Common myeloid progenitor, CD34-positive (primary cell): ENCODE measurements around the gene LRP1-AS.

ENCODE experiments used
- CTCF ChIA-PET: fragments of 350-600 bp; sonication (Branson Sonifier 250); formaldehyde crosslinking; loops from one replicate; lab custom pipeline; 2021; ENCODE audit warnings: antibody characterized with exemption; lab: Charles Lee
- POLR2A ChIA-PET: fragments of 350-600 bp; sonication (Branson Sonifier 250); formaldehyde crosslinking; loops from one replicate; lab custom pipeline; 2021; ENCODE audit warnings: antibody characterized with exemption; lab: Charles Lee
- DNase-seq, 3 donors: peaks; one replicate each; pipeline versions ENCODE4 v3.0.0 to v3.0.0-alpha.2; 2013
- H3K27ac ChIP-seq, 2 experiments: 1 replicate in 1 of 2; 2 replicates in 1 of 2; pipeline ENCODE4 v1.7.0; 2013; ENCODE audit warnings: inconsistent platforms in 2 of 2, low read length in 2 of 2, mild to moderate bottlenecking in 2 of 2, low read depth in 1 of 2, moderate library complexity in 1 of 2; ENCODE audit not compliant: severe bottlenecking in 2 of 2, insufficient read depth in 1 of 2, poor library complexity in 1 of 2
- H3K27me3 ChIP-seq, 5 experiments: replicated peaks in 2 of 5; 1 replicate in 3 of 5; 2 replicates in 2 of 5; pipeline versions ENCODE4 v1.6.1 to v1.7.0; 2013; ENCODE audit warnings: low read length in 4 of 5, mild to moderate bottlenecking in 2 of 5, moderate library complexity in 2 of 5, inconsistent platforms in 1 of 5; ENCODE audit not compliant: insufficient read depth in 5 of 5, control insufficient read depth in 4 of 5
- H3K36me3 ChIP-seq, 4 experiments: 1 replicate in 2 of 4; 2 replicates in 2 of 4; pipeline versions ENCODE4 v1.6.1 to v1.7.0; 2013; ENCODE audit warnings: low read length in 3 of 4, control low read depth in 1 of 4, mild to moderate bottlenecking in 1 of 4; ENCODE audit not compliant: control insufficient read depth in 4 of 4, insufficient read depth in 4 of 4
- H3K4me1 ChIP-seq, 4 experiments: 1 replicate in 3 of 4; 2 replicates in 1 of 4; pipeline versions ENCODE4 v1.6.1 to v1.7.1; 2013; ENCODE audit warnings: low read length in 3 of 4, mild to moderate bottlenecking in 3 of 4, control low read depth in 1 of 4, inconsistent platforms in 1 of 4, moderate library complexity in 1 of 4; ENCODE audit not compliant: control insufficient read depth in 4 of 4, insufficient read depth in 4 of 4; ENCODE audit errors: control extremely low read depth in 1 of 4
- H3K4me3 ChIP-seq, 7 experiments: 1 replicate in 4 of 7; 2 replicates in 3 of 7; pipeline versions ENCODE4 v1.5.1 to v1.7.0; 2013; ENCODE audit warnings: mild to moderate bottlenecking in 7 of 7, low read length in 6 of 7, moderate library complexity in 6 of 7, inconsistent platforms in 2 of 7, low read depth in 2 of 7, control low read depth in 1 of 7; ENCODE audit not compliant: insufficient read depth in 4 of 7, control insufficient read depth in 1 of 7; ENCODE audit errors: extremely low read depth in 1 of 7
- H3K9me3 ChIP-seq, 5 experiments: 1 replicate in 4 of 5; 2 replicates in 1 of 5; pipeline versions ENCODE4 v1.6.1 to v1.7.1; 2013; ENCODE audit warnings: low read length in 4 of 5, mild to moderate bottlenecking in 2 of 5, inconsistent platforms in 1 of 5, low read depth in 1 of 5, moderate library complexity in 1 of 5; ENCODE audit not compliant: control insufficient read depth in 4 of 5, insufficient read depth in 2 of 5; ENCODE audit errors: control extremely low read depth in 1 of 5
- WGBS: methylation state at CpG from one replicate; pipeline ENCODE4 v1.1.5; 2013; ENCODE audit not compliant: insufficient coverage; 5-methylcytosine and 5-hydroxymethylcytosine counted together

The LRP1-AS gene

GRCh38 chr12:57176139-57176477, 28.7 kb upstream of the LRP1-AS start:
- 92% methylated on average over 9 of the region's 9 CpGs for WGBS
- peaks cover 0 to 1% (median 0%) of the 10 kb centered on the region in 5 experiments for H3K27me3 ChIP-seq
- H3K27ac ChIP-seq: no peak overlapping the region
- H3K4me1 ChIP-seq: no peaks in the 10 kb centered on the region
- ChIA-PET POLR2A (no interaction called here), CTCF (interaction anchor here (0.6 to 14.4 kb wide), 13 partner anchors 9 to 124 kb away, joined by 3 to 399 read pairs (median 7); partner anchors contain the start of genes LRP1 and STAT6)
- H3K36me3 ChIP-seq: no peaks in the 10 kb centered on the region
- no peaks in the 10 kb centered on the region for H3K9me3 ChIP-seq
- no peak for DNase-seq
- no peak overlapping the region for H3K4me3 ChIP-seq

DNA sequence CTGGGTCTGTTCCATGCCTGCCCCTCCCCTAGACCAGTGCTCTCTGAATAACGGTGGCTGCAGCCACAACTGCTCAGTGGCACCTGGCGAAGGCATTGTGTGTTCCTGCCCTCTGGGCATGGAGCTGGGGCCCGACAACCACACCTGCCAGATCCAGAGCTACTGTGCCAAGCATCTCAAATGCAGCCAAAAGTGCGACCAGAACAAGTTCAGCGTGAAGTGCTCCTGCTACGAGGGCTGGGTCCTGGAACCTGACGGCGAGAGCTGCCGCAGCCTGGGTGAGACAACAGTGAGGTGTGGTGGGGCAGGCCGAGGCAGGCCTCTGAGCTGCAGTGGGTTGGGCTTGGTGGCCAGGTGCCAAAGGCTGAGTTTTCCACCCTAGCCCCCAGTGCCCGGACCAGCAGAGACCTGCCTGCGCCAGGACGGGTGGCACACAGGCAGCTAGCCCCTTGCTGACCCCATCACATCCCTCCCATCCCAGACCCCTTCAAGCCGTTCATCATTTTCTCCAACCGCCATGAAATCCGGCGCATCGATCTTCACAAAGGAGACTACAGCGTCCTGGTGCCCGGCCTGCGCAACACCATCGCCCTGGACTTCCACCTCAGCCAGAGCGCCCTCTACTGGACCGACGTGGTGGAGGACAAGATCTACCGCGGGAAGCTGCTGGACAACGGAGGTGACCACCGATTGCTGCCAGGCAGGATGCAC, 28.2 kb upstream of the LRP1-AS start:
- no peaks in the 10 kb centered on the region for H3K9me3 ChIP-seq
- no peaks in the 10 kb centered on the region for H3K36me3 ChIP-seq
- no peak overlapping the region for H3K27ac ChIP-seq
- ChIA-PET POLR2A (interaction anchor here (0.6 kb wide), 1 partner anchor 110 kb away, joined by 6 read pairs; no protein-coding TSS in a partner anchor), CTCF (interaction anchor here (0.7 to 14.4 kb wide), 19 partner anchors 9 to 170 kb away, joined by 3 to 399 read pairs (median 4); partner anchors contain the start of genes LRP1, LRP1-AS and STAT6)
- peaks cover 0 to 1% (median 0%) of the 10 kb centered on the region in 5 experiments for H3K27me3 ChIP-seq
- H3K4me3 ChIP-seq: no peak overlapping the region
- 75% methylated on average over 28 of the region's 29 CpGs for WGBS
- no peaks in the 10 kb centered on the region for H3K4me1 ChIP-seq
- DNase-seq: peak; percentile 18 to 50 (median 33)

GRCh38 chr12:57173683-57174082, 26.3 kb upstream of the LRP1-AS start:
- CTCF ChIA-PET: interaction anchor here (0.9 to 14.4 kb wide), 19 partner anchors 10 to 148 kb away, joined by 3 to 399 read pairs (median 4); partner anchors contain the start of genes LRP1 and LRP1-AS
- H3K36me3 ChIP-seq: no peaks in the 10 kb centered on the region
- POLR2A ChIA-PET: interaction anchor here (1.1 kb wide), 1 partner anchor 49 kb away, joined by 3 read pairs; no protein-coding TSS in a partner anchor

GRCh38 chr12:57173089-57173488, 25.7 kb upstream of the LRP1-AS start:
- peak; percentile 24 to 43 (median 38) for DNase-seq
- ChIA-PET CTCF (interaction anchor here (0.8 to 14.4 kb wide), 21 partner anchors 10 to 162 kb away, joined by 3 to 399 read pairs (median 4); partner anchors contain the start of genes LRP1 and LRP1-AS), POLR2A (no interaction called here)
- no peak overlapping the region for H3K27ac ChIP-seq
- no peaks in the 10 kb centered on the region for H3K36me3 ChIP-seq
- H3K9me3 ChIP-seq: no peaks in the 10 kb centered on the region
- no peak overlapping the region for H3K4me3 ChIP-seq
- peaks cover 0 to 1% (median 0%) of the 10 kb centered on the region in 5 experiments for H3K27me3 ChIP-seq
- WGBS: 71% methylated on average over 10 of the region's 11 CpGs
- peaks cover 0 to 12% (median 1%) of the 10 kb centered on the region in 4 experiments for H3K4me1 ChIP-seq

More at GRCh38 chr12:57173683-57174082, 26.3 kb upstream of the LRP1-AS start:
- no peak overlapping the region for H3K27ac ChIP-seq
- H3K27me3 ChIP-seq: peaks cover 0 to 1% (median 0%) of the 10 kb centered on the region in 5 experiments
- peaks cover 0 to 6% (median under 1%) of the 10 kb centered on the region in 4 experiments for H3K4me1 ChIP-seq
- DNase-seq: no peak
- no peak overlapping the region for H3K4me3 ChIP-seq
- no peaks in the 10 kb centered on the region for H3K9me3 ChIP-seq
- 92% methylated on average over 5 of the region's 14 CpGs for WGBS

- ChIA-PET POLR2A (no interaction called here), CTCF (interaction anchor here (1.2 to 14.4 kb wide), 5 partner anchors 10 to 47 kb away, joined by 3 to 399 read pairs (median 12); partner anchors contain the start of gene LRP1)
- 85% methylated on average over 4 of the region's 4 CpGs for WGBS
- Histone ChIP-seq H3K36me3 (no peaks in the 10 kb centered on the region), H3K27me3 (peaks cover 0 to 1% (median 0%) of the 10 kb centered on the region in 5 experiments), H3K4me3 (no peak overlapping the region), H3K4me1 (peaks cover 0 to 23% (median 5%) of the 10 kb centered on the region in 4 experiments), H3K9me3 (no peaks in the 10 kb centered on the region), H3K27ac (no peak overlapping the region)
- DNase-seq: no peak
These were observed 24.2 kb upstream of the LRP1-AS start for GRCh38 chr12:57171668-57172067.

GRCh38 chr12:57170927-57171326, 23.5 kb upstream of the LRP1-AS start:
- ChIA-PET CTCF (interaction anchor here (0.9 to 14.4 kb wide), 5 partner anchors 12 to 102 kb away, joined by 3 to 399 read pairs (median 5); partner anchors contain the start of gene LRP1), POLR2A (no interaction called here)
- Histone ChIP-seq H3K9me3 (no peaks in the 10 kb centered on the region), H3K4me1 (peaks cover 0 to 23% (median 5%) of the 10 kb centered on the region in 4 experiments), H3K36me3 (no peaks in the 10 kb centered on the region), H3K27me3 (peaks cover 0 to 1% (median 0%) of the 10 kb centered on the region in 5 experiments), H3K4me3 (no peak overlapping the region), H3K27ac (no peak overlapping the region)
- DNase-seq: no peak
- WGBS: 93% methylated on average over 3 of the region's 4 CpGs
